Activated CD4-positive, alpha-beta T cell treated with anti-CD3 and anti-CD28 coated beads, Interleukin-2, amount 50 U/mL, for 16 hours (primary cell): ENCODE results near the gene SLAMF8.

Experiments
- DNase-seq: peaks from one replicate; pipeline ENCODE4 v3.0.0-alpha.2; 2020

SLAMF8 gene

GRCh38 chr1:159849626-159850366, 23.1 kb downstream of the SLAMF8 start:
- no peak for DNase-seq

GRCh38 chr1:159851407-159851806, 24.7 kb downstream of the SLAMF8 start:
- no peak for DNase-seq

- no peak for DNase-seq
These were observed 26.9 kb downstream of the SLAMF8 start for GRCh38 chr1:159853417-159854115.

GRCh38 chr1:159854116-159854692, 27.5 kb downstream of the SLAMF8 start:
- DNase-seq = no peak

- peak; percentile 78 for DNase-seq
These were observed 28.1 kb downstream of the SLAMF8 start for GRCh38 chr1:159854693-159855192.

GRCh38 chr1:159855709-159856108, 29.0 kb downstream of the SLAMF8 start:
- DNase-seq = no peak

GRCh38 chr1:159856576-159856975, 29.9 kb downstream of the SLAMF8 start:
- DNase-seq = no peak

- DNase-seq = no peak
These were observed 31.2 kb downstream of the SLAMF8 start for GRCh38 chr1:159857889-159858288.

GRCh38 chr1:159859767-159860322, 33.2 kb downstream of the SLAMF8 start:
- no peak for DNase-seq

- no peak for DNase-seq
These were observed 33.8 kb downstream of the SLAMF8 start for GRCh38 chr1:159860456-159860855.

GRCh38 chr1:159861218-159861617, 34.5 kb downstream of the SLAMF8 start:
- DNase-seq = no peak

- no peak for DNase-seq
These were observed 35.4 kb downstream of the SLAMF8 start for GRCh38 chr1:159862031-159862430.

GRCh38 chr1:159862557-159862956, 35.9 kb downstream of the SLAMF8 start, which contains the start of gene VSIG8:
Gene VSIG8 (minus strand): TSS chr1:159862657. CDS start chr1:159862521, 136 bp downstream.
- no peak for DNase-seq

- no peak for DNase-seq
These were observed 37.6 kb downstream of the SLAMF8 start for GRCh38 chr1:159864262-159864661.

GRCh38 chr1:159866066-159866465, 39.4 kb downstream of the SLAMF8 start:
- DNase-seq = no peak

- no peak for DNase-seq
These were observed 40.4 kb downstream of the SLAMF8 start for GRCh38 chr1:159866905-159867663.

GRCh38 chr1:159867664-159868026, 41.0 kb downstream of the SLAMF8 start:
- DNase-seq = no peak

- no peak for DNase-seq
These were observed 42.1 kb downstream of the SLAMF8 start for GRCh38 chr1:159868766-159869165.

- DNase-seq = peak; percentile 24
These were observed 42.5 kb downstream of the SLAMF8 start for GRCh38 chr1:159869173-159869572.

- DNase-seq = no peak
These were observed 42.9 kb downstream of the SLAMF8 start for GRCh38 chr1:159869607-159870006.

GRCh38 chr1:159870704-159871103, 44.0 kb downstream of the SLAMF8 start:
- no peak for DNase-seq

- no peak for DNase-seq
These were observed 46.2 kb downstream of the SLAMF8 start for GRCh38 chr1:159872891-159873290.
